GM12801 (cell line): ENCODE measurements around the gene PHF8.

Experiments used
- CTCF ChIP-seq: IDR thresholded peaks from one replicate; pipeline ENCODE4 v1.5.1; 2011; ENCODE audit warnings: control low read depth; ENCODE audit not compliant: insufficient read length; ENCODE audit errors: extremely low read depth

Gene PHF8

DNA sequence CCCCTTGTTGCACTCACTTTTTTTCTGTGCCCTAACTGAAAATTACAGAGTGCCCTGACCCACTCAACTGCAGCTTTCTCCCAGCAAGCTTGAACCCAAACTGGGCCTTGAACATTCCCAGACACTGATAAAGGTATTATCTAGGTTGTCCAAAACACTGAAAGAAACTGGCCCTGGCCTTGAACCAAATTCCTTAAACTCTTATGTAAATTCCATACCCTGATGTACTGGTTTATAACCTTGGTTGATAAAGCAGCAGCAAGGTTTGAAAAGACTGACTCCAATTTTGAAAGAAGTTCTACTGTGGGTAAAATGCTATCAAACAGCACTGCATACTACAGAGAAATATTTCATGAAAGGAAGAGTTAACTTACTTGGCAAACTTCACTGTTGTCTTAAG is 125.6 kb downstream of the PHF8 start:
- TF ChIP-seq CTCF = no peak

GRCh38 chrX:53900623-53901022 is 143.7 kb downstream of the PHF8 start:
- no peak for TF ChIP-seq CTCF

DNA sequence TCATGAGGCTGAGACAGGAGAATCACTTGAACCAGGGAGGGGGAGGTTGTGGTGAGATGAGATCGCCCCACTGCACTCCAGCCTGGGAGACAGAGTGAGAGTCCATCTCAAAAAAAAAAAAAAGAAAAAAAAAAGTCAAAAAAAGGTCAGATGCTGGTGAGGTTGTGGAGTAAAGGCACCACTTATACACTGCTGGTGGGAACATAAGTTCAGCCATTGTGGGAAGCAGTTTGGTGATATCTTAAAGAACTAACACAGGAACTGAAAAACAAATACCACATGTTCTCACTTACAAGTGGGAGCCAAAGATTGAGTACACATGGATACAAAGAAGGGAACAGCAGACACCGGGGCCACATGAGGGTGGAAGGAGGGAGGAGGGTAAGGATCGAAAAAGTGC is 149.0 kb downstream of the PHF8 start:
- no peak for TF ChIP-seq CTCF
